Gastrocnemius medialis (tissue), 4 donors: ENCODE data around the gene PIMREG. TPM values are rescaled to one million over a fixed set of nuclear protein-coding genes. Genes with fewer than 3 reads are reported as not detected.

ENCODE experiments used
- ATAC-seq, 2 donors: fragments of 150-250 bp; one replicate each; pipeline ENCODE4 v1.9.1; 2016
- DNase-seq, 2 donors: peaks; one replicate each; pipeline ENCODE4 v3.0.0-alpha.2; 2019
- H3K27ac ChIP-seq, 4 donors: fragments of 200-600 bp; sonication (generic); 1 replicate in 1 of 4; 2 replicates in 3 of 4; pipeline ENCODE4 v1.5.1; 2016 to 2018; ENCODE audit warnings: mild to moderate bottlenecking in 2 of 4, moderate library complexity in 1 of 4
- H3K27me3 ChIP-seq, 3 donors: fragments of 200-600 bp; sonication (generic) in 2 of 3; 1 replicate in 1 of 3; 2 replicates in 2 of 3; pipeline versions ENCODE4 v1.5.1 to v1.6.0; 2016 to 2019; ENCODE audit warnings: mild to moderate bottlenecking in 1 of 3, moderate library complexity in 1 of 3
- H3K36me3 ChIP-seq, 2 donors: fragments of 200-600 bp; sonication (generic) in 1 of 2; one replicate each; pipeline ENCODE4 v1.5.1; 2017 to 2018
- H3K4me1 ChIP-seq, 2 donors: fragments of 200-600 bp; sonication (generic) in 1 of 2; one replicate each; pipeline ENCODE4 v1.5.1; 2016 to 2017; ENCODE audit warnings: mild to moderate bottlenecking in 2 of 2
- H3K4me3 ChIP-seq, 4 donors: fragments of 200-600 bp; sonication (generic) in 3 of 4; 1 replicate in 1 of 4; 2 replicates in 3 of 4; pipeline ENCODE4 v1.5.1; 2016 to 2019; ENCODE audit warnings: mild to moderate bottlenecking in 2 of 4
- H3K9me3 ChIP-seq, 3 donors: fragments of 200-600 bp; sonication (generic) in 2 of 3; 1 replicate in 1 of 3; 2 replicates in 2 of 3; pipeline ENCODE4 v1.5.1; 2016 to 2019
- POLR2A ChIP-seq, 2 donors: fragments of 450-650 bp; IDR thresholded peaks; one replicate each; pipeline ENCODE4 v1.6.1; 2017; ENCODE audit warnings: antibody characterized with exemption in 2 of 2, mild to moderate bottlenecking in 2 of 2, moderate library complexity in 2 of 2
- in situ Hi-C, 4 donors: fragments of 200-750 bp; cut with MboI; loops; one replicate each; pipeline versions ENCODE4 v1.15.0 to v1.8.0; 2017; ENCODE audit warnings: low sequenced_read_pairs in 4 of 4
- intact Hi-C: fragments of 100-400 bp; cut with DNase I; formaldehyde crosslinking; loops from one replicate; pipeline ENCODE4 v1.15.1; 2023; ENCODE audit warnings: low total_unique reads
- total RNA-seq, 4 donors: library from RNA; depleted of rRNA; stranded (reverse); fragments of >200 nt; gene quantifications; one replicate each; pipeline versions ENCODE4 v1.1.0 to v1.2.3, GENCODE V29; 2016
- TF ChIP-seq, protein P1 (sequence below), 5 experiments: fragments of 450-650 bp in 3 of 5; fragments of 200-600 bp in 2 of 5; sonication (generic) in 2 of 5; IDR thresholded peaks in 4 of 5; conservative IDR thresholded peaks in 1 of 5; 1 replicate in 4 of 5; 2 replicates in 1 of 5; pipeline ENCODE4 v1.5.1; 2016 to 2019; ENCODE audit warnings: antibody characterized with exemption in 5 of 5, mild to moderate bottlenecking in 3 of 5, moderate library complexity in 3 of 5

The PIMREG gene
- total RNA-seq, 4 donors from 2014 or later, result 0.51 TPM; not detected in 3

DNA sequence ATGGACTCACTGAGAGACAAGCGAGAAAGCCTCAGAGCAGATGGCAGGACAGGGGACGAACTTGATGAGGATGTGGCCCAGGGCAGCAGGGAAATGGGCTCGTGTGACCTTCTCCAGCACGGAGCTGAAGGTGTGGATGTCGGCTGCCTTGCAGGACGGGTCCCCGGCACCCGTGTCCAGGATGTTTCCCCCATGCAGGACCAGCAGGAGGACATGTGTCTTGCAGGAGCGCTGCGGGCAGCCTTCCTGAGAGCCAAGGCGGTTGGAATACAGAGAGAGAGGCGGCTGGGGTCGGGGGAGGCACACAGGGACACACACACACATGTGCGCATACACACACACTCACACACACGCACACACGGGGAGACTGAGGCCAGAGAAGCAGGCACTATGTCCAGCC, 39.3 kb downstream of the PIMREG start:
- Histone ChIP-seq H3K4me1 (no peaks in the 10 kb centered on the region), H3K27ac (no peak overlapping the region), H3K36me3 (no peaks in the 10 kb centered on the region), H3K4me3 (no peak overlapping the region), H3K9me3 (no peaks in the 10 kb centered on the region), H3K27me3 (peaks cover 0 to 2% (median 0%) of the 10 kb centered on the region in 3 donors)
- no peak for DNase-seq
- intact Hi-C loops, result no loop called here
- TF ChIP-seq, protein P1, sequence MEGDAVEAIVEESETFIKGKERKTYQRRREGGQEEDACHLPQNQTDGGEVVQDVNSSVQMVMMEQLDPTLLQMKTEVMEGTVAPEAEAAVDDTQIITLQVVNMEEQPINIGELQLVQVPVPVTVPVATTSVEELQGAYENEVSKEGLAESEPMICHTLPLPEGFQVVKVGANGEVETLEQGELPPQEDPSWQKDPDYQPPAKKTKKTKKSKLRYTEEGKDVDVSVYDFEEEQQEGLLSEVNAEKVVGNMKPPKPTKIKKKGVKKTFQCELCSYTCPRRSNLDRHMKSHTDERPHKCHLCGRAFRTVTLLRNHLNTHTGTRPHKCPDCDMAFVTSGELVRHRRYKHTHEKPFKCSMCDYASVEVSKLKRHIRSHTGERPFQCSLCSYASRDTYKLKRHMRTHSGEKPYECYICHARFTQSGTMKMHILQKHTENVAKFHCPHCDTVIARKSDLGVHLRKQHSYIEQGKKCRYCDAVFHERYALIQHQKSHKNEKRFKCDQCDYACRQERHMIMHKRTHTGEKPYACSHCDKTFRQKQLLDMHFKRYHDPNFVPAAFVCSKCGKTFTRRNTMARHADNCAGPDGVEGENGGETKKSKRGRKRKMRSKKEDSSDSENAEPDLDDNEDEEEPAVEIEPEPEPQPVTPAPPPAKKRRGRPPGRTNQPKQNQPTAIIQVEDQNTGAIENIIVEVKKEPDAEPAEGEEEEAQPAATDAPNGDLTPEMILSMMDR (IDR thresholded peaks at IDR 0.05 in 4 of 5, conservative IDR thresholded peaks at IDR 0.05 in 1 of 5), result no peak
- TF ChIP-seq POLR2A (IDR thresholded peaks at IDR 0.05), result no peak
- in situ Hi-C loops, result no loop called here
- ATAC-seq, result no peak

GRCh38 chr17:6485646-6486412, 41.6 kb downstream of the PIMREG start:
- DNase-seq (no peak), ATAC-seq (no peak)
- in situ Hi-C loops (no loop called here), intact Hi-C loops (no loop called here)
- TF ChIP-seq POLR2A (IDR thresholded peaks at IDR 0.05), result no peak
- TF ChIP-seq, protein P1 (IDR thresholded peaks at IDR 0.05 in 4 of 5, conservative IDR thresholded peaks at IDR 0.05 in 1 of 5), result no peak
- no peaks in the 10 kb centered on the region for H3K9me3 ChIP-seq
- H3K36me3 ChIP-seq, result no peaks in the 10 kb centered on the region
- H3K4me3 ChIP-seq, result no peak overlapping the region
- no peak overlapping the region for H3K27ac ChIP-seq
- H3K4me1 ChIP-seq, result no peaks in the 10 kb centered on the region
- H3K27me3 ChIP-seq, result peaks cover 0 to 2% (median 0%) of the 10 kb centered on the region in 3 donors

GRCh38 chr17:6487251-6488007, 43.2 kb downstream of the PIMREG start:
- ATAC-seq, result no peak

DNA sequence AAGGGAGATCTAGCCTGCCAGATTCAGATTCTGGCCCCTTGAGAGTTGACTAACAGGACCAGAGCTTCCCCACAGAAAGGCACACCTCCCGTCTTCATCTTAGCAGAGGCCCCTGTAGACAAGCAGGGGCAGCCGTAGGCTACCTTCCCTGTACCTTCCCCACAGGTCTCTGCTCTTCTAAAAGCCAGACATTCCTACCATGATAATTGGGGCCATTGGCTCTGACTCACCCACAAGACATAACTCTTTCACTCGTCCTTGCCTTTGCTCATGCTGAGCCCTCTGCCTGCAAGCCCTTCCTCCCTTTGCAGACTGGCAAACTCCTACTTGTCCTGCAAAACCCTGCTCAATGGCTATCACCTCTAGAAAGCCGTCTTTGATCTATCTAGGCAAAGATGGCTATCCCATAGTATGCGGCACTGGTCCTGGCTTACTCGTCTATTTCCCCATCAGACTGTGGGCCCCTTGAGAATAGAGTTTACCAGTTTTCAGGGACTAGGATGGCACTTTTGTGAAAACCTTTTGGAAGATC, 43.8 kb downstream of the PIMREG start:
- intact Hi-C loops, result no loop called here
- in situ Hi-C loops, result no loop called here
- Histone ChIP-seq H3K9me3 (no peaks in the 10 kb centered on the region), H3K36me3 (no peaks in the 10 kb centered on the region), H3K27ac (no peak overlapping the region), H3K27me3 (peaks cover 0 to 2% (median 0%) of the 10 kb centered on the region in 3 donors), H3K4me3 (no peak overlapping the region), H3K4me1 (no peaks in the 10 kb centered on the region)
- DNase-seq (no peak), ATAC-seq (no peak)
- TF ChIP-seq POLR2A (IDR thresholded peaks at IDR 0.05), result no peak
- TF ChIP-seq, protein P1 (IDR thresholded peaks at IDR 0.05 in 4 of 5, conservative IDR thresholded peaks at IDR 0.05 in 1 of 5), result no peak

More at GRCh38 chr17:6487251-6488007, 43.2 kb downstream of the PIMREG start:
- in situ Hi-C loops, result no loop called here
- TF ChIP-seq POLR2A (IDR thresholded peaks at IDR 0.05), result no peak
- TF ChIP-seq, protein P1 (IDR thresholded peaks at IDR 0.05 in 4 of 5, conservative IDR thresholded peaks at IDR 0.05 in 1 of 5), result no peak
- Histone ChIP-seq H3K4me3 (no peak overlapping the region), H3K27ac (no peak overlapping the region), H3K27me3 (peaks cover 0 to 2% (median 0%) of the 10 kb centered on the region in 3 donors), H3K9me3 (no peaks in the 10 kb centered on the region), H3K4me1 (no peaks in the 10 kb centered on the region), H3K36me3 (no peaks in the 10 kb centered on the region)
- DNase-seq, result no peak
- intact Hi-C loops, result no loop called here
